NOMO-1 treated with DMSO at 0.1 percent for 48 hours (cell line): ENCODE results near the gene CPNE4.
"Not testable (repeated sequence)": the region's sequence is repeated elsewhere in the genome, so short reads cannot be mapped to it uniquely, and the experiment has no call there.

Source experiments
- DNase-seq: peaks from one replicate; lab custom pipeline; 2025; ENCODE audit not compliant: unreplicated experiment; lab: John Stamatoyannopoulos, UW

CPNE4 gene

DNA sequence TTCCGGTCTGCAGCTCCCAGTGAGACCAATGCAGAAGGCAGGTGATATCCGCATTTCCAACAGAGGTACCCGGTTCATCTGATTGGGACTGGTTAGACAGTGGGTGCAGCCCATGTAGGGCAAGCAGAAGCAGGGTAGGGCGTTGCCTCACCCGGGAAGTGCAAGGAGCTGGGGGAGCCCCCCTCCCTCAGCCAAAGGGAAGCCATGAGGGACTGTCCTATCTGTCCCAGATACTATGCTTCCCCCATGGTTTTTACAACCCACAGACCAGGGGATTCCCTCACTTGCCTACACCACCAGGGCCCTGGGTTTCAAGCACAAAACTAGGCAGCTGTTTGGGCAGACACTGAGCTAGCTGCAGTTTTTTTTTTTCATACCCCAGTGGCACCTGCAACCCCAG lies 71.8 kb downstream of the CPNE4 start:
- no peak for DNase-seq

DNA sequence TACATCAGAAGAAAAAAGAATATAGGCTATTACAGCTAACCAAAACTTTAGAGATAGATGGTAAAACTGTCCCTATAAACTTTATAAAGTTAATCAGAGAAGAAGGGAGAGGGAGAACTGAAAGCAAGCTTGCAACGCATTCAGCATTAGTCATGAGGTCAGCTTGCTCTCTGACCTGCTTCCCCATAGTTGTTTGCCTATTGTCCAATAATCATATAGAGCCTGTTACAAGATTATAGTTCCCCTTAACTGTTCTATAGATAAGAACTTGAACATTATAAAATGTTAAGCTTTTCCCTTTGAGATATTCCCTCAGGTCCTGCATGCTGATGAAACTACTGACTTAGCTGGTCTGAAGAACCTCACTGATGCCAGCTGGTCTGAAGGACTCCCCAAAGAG lies 74.5 kb downstream of the CPNE4 start:
- peak; percentile 95 for DNase-seq

DNA sequence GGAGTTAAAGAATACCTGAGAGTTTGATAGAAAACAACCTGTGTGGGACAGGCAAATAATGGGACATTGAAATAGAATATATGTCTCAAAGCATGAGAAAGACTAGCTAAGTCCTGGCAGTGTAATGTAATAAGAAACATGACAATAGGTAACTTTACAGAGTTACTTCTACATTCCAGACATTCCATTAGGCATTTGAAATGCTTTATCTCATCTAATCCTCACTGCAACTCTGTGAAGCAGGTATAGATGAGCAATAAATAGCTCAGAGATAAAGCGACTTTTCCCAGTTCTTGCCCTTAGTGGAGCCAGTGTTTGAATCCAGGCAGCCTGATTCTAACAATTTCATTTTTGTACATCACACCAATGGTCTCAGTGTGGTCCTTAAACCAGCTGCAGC lies 76.8 kb downstream of the CPNE4 start:
- no peak for DNase-seq

DNA sequence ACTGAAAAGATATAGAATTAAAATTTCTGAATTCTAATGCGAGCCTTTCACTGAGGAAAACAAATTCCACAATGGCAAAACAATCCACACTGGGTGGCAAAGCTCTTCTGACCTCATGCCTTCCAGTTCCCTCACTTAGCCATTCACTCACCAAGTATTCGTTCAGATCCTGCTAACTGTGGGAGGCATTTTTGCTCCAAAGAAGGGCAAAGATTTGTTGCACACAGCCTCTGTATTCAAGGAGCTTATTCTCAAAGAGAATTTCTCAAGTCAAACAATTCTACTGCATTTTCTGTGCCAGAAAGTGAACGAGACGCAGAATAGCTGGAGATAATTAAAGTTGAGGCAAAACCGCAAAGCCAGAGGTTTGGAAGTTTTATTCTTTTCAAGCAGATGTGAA lies 77.3 kb downstream of the CPNE4 start:
- DNase-seq: no peak

DNA sequence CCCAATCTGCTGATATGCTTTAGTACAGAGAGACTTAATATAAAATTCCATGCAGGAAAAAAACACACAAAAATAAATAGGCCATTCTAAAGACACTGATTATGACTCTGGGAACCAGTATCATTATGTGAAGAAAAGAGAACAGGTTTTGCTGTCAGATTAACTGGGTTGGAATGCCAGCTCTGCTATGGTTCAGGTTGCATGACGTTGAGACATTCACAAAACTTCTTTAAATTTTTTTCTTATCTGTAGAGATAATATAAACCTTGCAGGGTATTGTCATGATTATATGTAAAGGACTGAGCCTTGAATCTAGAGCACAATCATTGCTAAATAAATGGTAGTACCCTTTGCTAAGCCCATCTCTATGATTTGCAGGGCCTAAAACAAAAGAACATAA lies 86.0 kb downstream of the CPNE4 start:
- no peak for DNase-seq

DNA sequence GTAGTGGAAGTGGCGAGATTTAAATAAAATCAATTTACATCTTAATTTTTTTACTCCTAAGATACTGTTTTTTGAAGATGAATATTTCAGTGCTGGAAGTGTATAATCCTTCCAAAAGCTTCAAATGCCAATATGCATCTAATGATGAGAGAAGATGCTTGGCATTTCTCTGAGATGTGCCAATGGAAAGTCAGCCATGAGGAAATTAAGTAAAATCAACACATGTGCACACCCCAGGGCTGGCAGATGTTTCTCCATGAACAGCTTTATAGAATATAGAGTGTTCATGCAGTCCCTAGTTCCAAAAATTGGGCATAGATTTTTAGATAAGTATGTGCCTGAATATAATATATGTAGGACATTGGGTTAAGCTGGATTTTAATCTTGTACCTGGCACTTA lies 90.1 kb downstream of the CPNE4 start:
- no peak for DNase-seq

DNA sequence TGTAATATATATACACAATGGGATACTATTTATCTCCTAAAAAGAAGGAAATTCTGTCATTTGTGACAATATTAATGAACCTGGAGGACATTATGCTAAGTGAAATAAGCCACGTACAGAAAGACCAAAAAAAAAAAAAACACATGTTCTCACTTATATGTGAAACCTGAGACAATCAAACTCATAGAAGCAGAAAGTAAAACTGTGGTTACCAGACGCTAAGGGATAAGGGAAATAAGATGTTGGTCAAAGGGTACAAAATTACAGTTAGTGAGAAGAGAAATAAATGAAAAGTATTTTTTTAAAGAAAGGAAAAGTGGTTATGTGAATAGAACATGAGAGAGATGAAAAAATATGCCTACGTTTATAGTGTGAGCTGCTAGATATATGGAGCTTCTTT lies 101.1 kb downstream of the CPNE4 start:
- DNase-seq: no peak

DNA sequence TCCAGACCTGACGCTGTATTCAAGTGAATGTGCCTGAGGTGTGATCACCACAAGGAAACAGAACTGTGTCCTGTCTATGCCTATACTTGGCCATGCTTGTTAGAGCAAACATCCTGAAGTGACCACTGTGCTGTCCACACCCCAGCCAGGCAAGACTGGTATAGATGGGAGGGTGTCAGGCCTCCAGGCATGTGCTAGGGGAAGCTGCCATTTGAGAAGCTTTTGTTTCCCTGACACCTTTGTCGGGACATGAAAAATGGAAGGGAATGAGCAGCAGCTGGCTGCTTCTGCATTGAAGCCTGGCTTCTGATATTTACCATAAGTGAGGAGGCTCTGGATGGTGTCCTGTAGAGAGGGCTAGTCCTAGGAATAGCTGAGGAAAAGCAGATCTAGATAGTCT lies 106.2 kb downstream of the CPNE4 start:
- no peak for DNase-seq

DNA sequence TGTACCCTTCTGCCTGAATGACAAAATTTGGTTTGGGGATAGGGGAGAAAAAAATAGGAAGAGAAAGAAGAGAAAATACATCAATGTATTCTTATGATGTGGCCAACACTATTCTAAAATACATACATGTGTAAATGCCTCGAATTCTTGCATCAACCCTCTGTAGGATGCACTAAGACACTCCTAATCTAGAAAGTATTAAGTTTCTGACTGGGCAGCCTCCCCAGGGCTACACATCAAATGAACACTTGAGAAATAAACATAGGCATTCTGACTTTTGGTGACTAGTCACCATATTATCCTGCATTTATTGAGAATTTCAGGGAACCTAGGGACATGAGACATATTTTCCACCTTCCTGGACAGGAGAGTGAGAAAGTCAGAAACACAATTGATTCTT lies 109.2 kb downstream of the CPNE4 start:
- no peak for DNase-seq

DNA sequence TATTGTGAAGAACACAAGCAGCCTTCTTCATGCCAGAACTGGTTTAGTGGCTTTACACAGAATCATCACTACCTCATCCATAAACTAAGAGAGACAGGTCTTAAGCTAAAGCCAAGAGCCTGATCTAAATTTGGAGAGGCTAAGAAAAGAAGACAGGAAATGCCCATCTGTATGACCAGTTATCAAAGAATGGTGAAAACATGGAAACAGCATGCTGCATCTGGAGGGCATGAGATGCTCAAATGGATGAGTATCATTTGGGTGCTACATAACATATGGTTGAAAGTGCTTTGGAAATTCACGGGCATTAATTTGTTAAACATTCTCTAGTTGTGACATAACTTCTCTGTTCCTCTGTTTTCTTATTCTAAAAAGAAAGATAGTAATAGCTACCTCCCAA lies 112.5 kb downstream of the CPNE4 start:
- no peak for DNase-seq

DNA sequence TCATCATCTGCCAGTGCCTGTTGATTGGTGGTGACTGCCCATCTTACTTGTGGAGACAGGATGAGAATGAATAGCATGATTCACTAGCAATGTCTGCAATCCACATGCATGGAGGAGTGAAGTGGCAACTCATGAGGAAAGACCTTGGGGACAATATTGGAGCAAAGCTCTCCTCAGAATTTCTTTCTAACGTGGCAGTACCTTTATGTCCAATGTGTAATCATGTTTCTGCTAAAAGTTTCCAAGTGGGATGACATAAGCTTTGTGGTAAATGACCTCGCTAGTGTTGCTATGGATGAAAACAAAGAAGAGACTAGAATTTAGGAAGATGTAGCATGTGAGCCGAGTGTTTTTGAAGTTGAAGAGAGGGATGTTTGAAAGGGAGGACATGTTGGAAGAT lies 117.8 kb downstream of the CPNE4 start:
- DNase-seq: no peak

DNA sequence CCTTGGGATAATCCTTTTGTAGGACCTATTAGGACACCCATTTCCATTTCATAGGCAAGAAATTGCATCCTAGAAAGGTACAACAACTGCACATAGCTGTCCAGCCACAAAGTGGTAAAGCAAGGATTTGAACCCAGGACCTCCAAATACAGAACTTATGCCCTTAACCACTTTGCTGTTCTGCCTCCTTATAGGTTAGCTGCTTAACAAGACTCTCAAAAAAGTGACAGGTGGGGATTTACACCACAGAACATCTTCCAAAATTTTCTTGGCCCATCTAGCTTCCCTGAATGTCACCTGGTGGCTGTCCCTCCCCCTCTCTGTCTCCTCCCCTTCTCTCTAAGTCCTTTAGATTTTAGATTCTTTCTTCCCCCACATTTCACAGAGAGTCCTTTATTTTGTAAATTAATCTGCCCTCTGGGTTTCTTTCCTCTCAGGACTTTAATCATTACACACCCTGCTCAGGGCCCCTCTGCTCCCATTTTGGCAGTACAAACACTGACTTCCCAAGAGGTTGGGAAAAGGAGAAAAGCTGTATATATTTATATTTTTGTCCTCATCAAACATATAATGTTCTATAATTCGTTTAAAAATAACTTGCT lies 120.6 kb downstream of the CPNE4 start:
- DNase-seq: no peak

DNA sequence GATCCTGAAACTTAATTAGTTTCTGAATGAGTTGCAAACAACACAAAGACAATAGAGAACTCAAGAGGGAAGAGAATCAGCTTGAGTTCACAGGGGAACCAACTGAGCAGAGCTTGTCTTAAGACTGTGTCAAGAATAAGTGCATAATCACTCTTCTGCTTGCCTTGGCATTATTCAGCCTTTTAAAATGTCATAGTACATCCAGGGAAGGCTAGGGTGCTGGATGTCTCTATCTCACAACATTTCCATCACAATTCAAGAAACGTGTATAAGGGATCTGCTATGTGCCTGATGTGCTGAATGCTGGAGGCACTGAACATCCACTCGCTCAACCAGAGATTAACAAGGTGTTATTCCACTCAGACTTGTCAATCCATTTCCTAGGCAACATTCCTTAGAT lies 122.6 kb downstream of the CPNE4 start:
- no peak for DNase-seq

DNA sequence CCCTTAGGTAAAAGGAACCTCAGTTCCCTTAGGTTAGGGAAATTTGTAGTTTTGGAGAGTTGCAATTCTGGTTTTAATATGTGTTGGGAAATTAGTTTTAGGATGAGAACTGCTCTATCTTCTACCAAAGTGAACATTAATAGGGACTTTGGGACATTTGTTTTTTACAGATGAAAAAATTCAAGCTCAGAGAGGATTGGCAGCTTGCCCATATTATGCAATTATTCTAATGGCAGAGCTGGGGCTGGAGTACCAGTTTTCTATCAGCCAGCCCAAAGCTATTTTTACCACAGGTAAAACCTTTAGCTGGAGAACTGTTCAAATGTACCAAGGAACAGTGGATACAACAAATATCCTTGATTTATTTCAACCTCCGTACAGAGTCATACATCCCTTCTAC lies 127.0 kb downstream of the CPNE4 start:
- DNase-seq: no peak

DNA sequence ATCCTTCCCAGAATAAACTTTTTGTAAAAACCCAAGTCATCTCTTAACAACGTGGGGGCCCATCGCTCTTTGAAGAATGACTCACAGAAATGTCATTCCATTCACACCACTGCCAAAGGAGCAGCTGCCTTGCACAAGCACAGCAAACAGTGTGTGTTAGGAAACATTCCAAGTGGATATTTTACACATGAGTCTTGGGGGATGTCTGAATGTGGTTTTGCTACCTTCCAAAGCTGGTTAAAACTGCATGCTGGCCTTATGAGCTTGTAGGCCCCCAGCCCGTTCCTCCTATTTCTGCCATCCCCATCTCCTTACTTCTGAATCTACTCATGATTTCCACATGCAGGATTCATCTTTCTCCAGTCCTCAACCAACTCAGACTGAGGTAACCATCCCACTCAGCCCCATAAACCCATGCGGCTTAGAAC lies 130.8 kb downstream of the CPNE4 start:
- DNase-seq: no peak

DNA sequence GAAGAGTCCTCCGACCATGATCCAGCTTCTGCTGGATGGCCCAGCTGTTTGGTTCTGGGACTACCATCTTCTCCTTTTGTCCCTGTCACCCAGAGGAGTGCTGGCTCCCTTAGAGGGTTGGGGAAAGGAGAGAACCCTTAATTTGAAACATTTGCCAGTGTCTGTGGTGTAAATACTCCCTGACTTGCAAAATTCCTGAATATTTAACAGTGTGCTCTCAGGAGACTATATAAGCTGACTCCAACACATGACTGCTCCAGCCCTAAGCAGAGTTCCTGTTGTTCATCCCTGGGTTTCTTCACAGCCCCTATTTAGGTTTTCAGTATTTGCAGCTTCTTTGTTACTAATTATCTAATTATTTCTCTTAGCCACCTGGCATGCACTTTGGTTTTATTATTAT lies 133.1 kb downstream of the CPNE4 start:
- DNase-seq: no peak

DNA sequence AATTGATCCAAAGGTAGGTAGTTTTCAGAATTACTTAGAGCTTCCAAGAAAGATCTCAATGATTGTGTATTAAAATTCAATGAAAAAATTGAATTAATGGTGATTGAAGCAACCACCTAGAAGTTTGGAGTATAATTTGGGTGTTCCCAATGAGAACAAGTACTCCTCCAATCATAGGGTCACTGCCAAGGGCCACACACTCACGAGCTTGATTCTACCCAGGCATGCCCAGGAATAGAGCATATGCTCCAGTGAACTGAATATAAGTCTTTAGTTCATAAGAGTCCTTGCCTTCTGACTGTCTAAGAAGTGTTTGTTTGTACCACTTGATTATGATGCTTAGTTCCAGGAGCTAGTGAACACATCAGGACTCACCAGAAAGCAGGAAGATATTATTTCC lies 133.9 kb downstream of the CPNE4 start:
- no peak for DNase-seq

DNA sequence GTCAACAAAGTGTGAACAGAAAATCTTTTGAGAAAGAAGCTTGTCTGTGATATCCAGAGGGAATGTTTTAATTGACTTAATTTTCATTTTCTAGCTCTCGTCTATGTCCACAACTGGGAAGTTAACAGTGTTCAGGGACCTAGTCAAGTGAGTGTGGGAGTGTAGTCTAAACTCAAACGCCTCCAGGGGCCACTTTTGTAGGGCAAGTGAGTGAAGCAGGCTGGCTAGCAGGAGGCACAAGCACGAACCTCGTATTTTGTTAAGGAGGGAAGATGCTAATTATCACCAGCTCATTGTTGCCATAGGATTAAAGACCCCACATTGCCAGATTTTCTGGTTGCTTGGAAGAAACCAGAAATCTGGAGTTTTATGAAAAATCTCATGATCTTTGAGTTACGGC lies 135.8 kb downstream of the CPNE4 start:
- no peak for DNase-seq

DNA sequence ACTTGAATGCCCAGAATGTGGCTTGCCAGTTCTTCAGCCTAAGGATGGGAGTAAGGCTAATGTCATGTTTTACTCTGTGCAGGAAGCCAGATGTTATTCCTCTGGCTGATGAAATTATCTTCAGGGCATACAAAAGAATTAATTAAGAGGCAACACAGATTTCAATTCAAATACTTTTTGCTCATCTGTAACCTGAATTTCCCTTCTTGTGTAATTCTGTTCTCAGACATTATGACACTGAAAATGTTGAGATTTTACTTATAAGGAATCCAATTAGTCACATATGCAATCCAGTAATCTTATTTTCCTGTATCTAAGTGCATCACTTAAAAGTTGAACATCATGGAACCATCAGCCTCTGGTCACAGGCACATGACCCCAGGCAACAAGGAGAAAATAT lies 136.5 kb downstream of the CPNE4 start:
- DNase-seq: no peak

DNA sequence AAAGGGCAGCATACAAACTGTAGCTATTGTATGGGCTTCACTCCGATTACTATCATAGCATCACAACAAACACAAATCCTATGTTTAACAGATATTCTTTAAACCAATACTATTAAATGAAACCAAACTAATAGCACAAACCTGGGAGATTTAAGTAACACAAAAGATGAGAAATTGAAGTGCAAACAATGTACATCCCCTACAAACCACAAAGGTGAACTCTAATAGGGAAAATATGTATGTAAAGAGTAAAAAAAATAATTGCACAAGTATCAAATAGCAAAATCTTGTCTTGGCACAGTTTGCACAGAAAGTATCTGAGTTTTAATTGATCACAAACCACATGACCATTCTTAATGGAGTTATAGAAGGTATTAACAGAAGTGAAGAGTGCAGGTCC lies 138.5 kb downstream of the CPNE4 start:
- DNase-seq: no peak

DNA sequence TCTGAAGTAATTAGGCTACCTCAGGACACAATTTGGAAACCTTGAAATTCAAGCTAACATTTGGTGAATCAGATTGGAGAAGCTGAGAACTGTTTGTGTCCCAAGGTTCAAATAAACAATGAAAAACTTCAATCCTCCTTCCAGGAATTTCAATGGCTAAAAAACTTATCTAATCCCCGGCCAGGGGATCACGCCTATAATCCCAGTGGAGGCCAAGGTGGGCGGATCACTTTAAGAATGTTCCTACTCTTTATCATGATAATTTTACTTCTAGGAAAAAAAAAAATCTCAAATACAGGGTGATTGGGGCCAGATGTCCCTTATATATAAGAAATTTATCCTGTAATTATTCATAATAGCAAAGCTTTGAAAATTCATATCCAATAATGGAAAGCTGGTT lies 139.0 kb downstream of the CPNE4 start:
- no peak for DNase-seq

DNA sequence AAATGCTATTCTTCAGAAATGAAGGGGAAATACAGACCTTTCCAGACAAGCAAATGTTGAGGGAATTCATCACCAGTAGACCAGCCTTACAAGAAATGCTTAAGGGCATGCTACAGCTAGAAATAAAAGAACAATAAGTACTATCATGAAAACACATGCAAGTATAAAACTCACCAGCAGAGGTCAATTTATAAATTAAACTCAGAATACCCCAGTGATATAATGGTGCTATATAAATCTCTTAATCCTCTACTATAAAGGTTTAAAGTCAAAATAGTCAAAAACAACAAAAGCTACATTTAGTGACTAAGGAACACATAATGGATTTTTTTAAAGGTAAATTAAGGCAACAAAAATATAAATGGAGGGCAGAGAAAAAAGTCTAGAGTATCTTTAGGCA lies 142.5 kb downstream of the CPNE4 start:
- no peak for DNase-seq

DNA sequence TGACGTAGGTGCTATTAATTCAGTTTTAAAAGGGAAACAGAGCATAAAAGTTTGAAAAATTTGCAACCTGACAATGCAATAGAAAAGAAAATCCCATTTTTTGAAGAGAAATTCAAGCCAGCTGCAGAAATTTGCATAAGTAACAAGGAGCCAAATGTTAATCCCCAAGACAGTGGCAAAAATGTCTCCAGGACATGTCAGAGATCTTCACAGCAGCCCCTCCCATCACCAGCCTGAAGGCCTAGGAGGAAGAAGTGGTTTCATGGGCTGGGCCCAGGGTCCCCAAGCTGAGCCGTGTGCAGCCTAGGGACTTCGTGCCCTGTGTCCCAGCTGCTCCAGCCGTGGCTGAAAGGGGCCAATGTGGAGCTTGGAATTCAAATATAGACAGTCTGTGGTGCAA lies 148.9 kb downstream of the CPNE4 start:
- DNase-seq: not testable (repeated sequence)
